SU-DHL-6 (cell line): Measurements from ENCODE around the gene MLH3.

Experiments used
- EZH2phosphoT487 ChIP-seq: fragments of 200-600 bp; sonication (generic), shearing (Covaris generic); conservative IDR thresholded peaks from 2 replicates; pipeline ENCODE4 v1.6.1; 2018; ENCODE audit warnings: mild to moderate bottlenecking, antibody characterized with exemption, low read length, moderate library complexity, mixed read lengths
- TF ChIP-seq, protein P1 (sequence below): fragments of 200-600 bp; sonication (generic); IDR thresholded peaks from one replicate; pipeline ENCODE4 v1.5.1; 2017; ENCODE audit warnings: antibody characterized with exemption, mild to moderate bottlenecking, low read length, moderate library complexity; ENCODE audit not compliant: insufficient read depth, poor library complexity, severe bottlenecking

DNA sequence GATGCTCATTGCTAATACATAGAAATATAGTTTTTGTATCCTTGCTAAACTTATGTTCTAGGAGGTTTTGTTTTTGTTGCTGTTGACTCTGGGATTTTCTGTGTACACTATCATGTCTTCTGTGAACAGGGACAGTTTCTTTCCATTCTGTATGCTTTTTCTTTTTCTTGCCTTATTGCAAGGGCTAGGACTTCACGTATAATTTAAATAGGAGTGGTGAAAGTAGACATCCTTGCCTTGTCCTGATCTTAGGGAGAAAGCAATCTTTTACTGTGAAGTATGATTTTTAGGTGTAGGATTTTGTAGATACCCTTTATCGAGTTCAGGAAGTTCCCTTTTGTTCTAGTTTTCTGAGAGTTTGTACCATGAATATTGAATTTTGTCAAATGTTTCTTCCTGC is 50.0 kb downstream of the MLH3 start:
- TF ChIP-seq, protein P1, sequence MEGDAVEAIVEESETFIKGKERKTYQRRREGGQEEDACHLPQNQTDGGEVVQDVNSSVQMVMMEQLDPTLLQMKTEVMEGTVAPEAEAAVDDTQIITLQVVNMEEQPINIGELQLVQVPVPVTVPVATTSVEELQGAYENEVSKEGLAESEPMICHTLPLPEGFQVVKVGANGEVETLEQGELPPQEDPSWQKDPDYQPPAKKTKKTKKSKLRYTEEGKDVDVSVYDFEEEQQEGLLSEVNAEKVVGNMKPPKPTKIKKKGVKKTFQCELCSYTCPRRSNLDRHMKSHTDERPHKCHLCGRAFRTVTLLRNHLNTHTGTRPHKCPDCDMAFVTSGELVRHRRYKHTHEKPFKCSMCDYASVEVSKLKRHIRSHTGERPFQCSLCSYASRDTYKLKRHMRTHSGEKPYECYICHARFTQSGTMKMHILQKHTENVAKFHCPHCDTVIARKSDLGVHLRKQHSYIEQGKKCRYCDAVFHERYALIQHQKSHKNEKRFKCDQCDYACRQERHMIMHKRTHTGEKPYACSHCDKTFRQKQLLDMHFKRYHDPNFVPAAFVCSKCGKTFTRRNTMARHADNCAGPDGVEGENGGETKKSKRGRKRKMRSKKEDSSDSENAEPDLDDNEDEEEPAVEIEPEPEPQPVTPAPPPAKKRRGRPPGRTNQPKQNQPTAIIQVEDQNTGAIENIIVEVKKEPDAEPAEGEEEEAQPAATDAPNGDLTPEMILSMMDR, result no peak
- no peak for TF ChIP-seq EZH2phosphoT487
